HepG2 (cell line): Measurements from ENCODE around the gene DACT2. TPM values are rescaled to one million over a fixed set of nuclear protein-coding genes. Genes with fewer than 3 reads are reported as not detected.

Experiments
- ARNT2 ChIP-seq: sonication (generic); formaldehyde crosslinking; IDR thresholded peaks from 2 replicates; pipeline ENCODE4 v1.8.0; 2022; ENCODE audit warnings: mild to moderate bottlenecking, low read depth, missing genetic modification reagents, moderate library complexity
- ELF3 ChIP-seq: IDR thresholded peaks from 2 replicates; pipeline ENCODE4 v1.6.1; 2016; ENCODE audit warnings: missing genetic modification reagents, missing compliant biosample characterization
- FOXA1 ChIP-seq, 2 experiments: fragments of 450-650 bp in 1 of 2; sonication (generic) in 1 of 2; formaldehyde crosslinking in 1 of 2; IDR thresholded peaks; 2 replicates each; pipeline versions ENCODE4 v1.4.0 to v1.6.1; 2016 to 2020; ENCODE audit warnings: missing genetic modification reagents in 1 of 2
- FOXP4 ChIP-seq: sonication (generic); formaldehyde crosslinking; IDR thresholded peaks from 2 replicates; pipeline ENCODE4 v1.4.0; 2020; ENCODE audit warnings: missing genetic modification reagents
- KDM1A ChIP-seq: IDR thresholded peaks from 2 replicates; pipeline ENCODE4 v1.6.1; 2016; ENCODE audit warnings: missing compliant biosample characterization
- KDM5B ChIP-seq: sonication (generic); formaldehyde crosslinking; IDR thresholded peaks from 2 replicates; pipeline ENCODE4 v1.4.0; 2020; ENCODE audit warnings: missing genetic modification reagents, mild to moderate bottlenecking, borderline replicate concordance
- KLF9 ChIP-seq: IDR thresholded peaks from 2 replicates; pipeline ENCODE4 v1.6.1; 2016; ENCODE audit warnings: low read depth
- MAFK ChIP-seq, 2 experiments: IDR thresholded peaks in 1 of 2; conservative IDR thresholded peaks in 1 of 2; 2 replicates each; pipeline ENCODE4 v1.6.1; 2011; ENCODE audit warnings: improper control_type of control experiment in 2 of 2, low read length in 2 of 2
- MYPOP ChIP-seq: sonication (generic); formaldehyde crosslinking; IDR thresholded peaks from 2 replicates; pipeline ENCODE4 v1.8.1; 2023; ENCODE audit warnings: mild to moderate bottlenecking, moderate library complexity, missing genetic modification reagents
- NFKBIZ ChIP-seq: IDR thresholded peaks from 2 replicates; pipeline ENCODE4 v1.6.1; 2018; ENCODE audit warnings: missing genetic modification reagents, missing compliant biosample characterization
- NR2C2 ChIP-seq: sonication (generic); formaldehyde crosslinking; IDR thresholded peaks from 2 replicates; pipeline ENCODE4 v1.4.0; 2020; ENCODE audit warnings: missing genetic modification reagents, mild to moderate bottlenecking, moderate library complexity, borderline replicate concordance
- POLR2AphosphoS2 ChIP-seq: IDR thresholded peaks from 2 replicates; pipeline ENCODE4 v1.6.1; 2011; ENCODE audit warnings: low read depth, low read length, improper control_type of control experiment
- POLR2AphosphoS5 ChIP-seq: IDR thresholded peaks from 2 replicates; pipeline ENCODE4 v1.6.1; 2012; ENCODE audit warnings: low read depth, low read length
- SKI ChIP-seq: fragments of 450-650 bp; IDR thresholded peaks from one replicate; pipeline ENCODE4 v1.6.1; 2018; ENCODE audit warnings: mild to moderate bottlenecking; ENCODE audit not compliant: partially characterized antibody
- SKIL ChIP-seq: sonication (generic); formaldehyde crosslinking; IDR thresholded peaks from 2 replicates; pipeline ENCODE4 v1.8.0; 2022; ENCODE audit warnings: missing genetic modification reagents, mild to moderate bottlenecking, moderate library complexity, borderline replicate concordance
- SRY ChIP-seq: sonication (generic); formaldehyde crosslinking; IDR thresholded peaks from 2 replicates; pipeline ENCODE4 v1.8.0; 2022; ENCODE audit warnings: mild to moderate bottlenecking, missing genetic modification reagents
- TAF15 ChIP-seq: fragments of 200-400 bp; formaldehyde crosslinking; IDR thresholded peaks from one replicate; pipeline ENCODE4 v1.6.1; 2018; ENCODE audit warnings: mild to moderate bottlenecking, low read depth, low read length; ENCODE audit not compliant: poor library complexity, severe bottlenecking
- TGIF2 ChIP-seq: IDR thresholded peaks from 2 replicates; pipeline ENCODE4 v1.6.1; 2016; ENCODE audit warnings: control low read depth, missing compliant biosample characterization
- ZFP1 ChIP-seq: IDR thresholded peaks from 2 replicates; pipeline ENCODE4 v1.6.1; 2016
- ZNF33B ChIP-seq: sonication (generic); formaldehyde crosslinking; IDR thresholded peaks from 2 replicates; pipeline ENCODE4 v1.5.1; 2020; ENCODE audit warnings: mild to moderate bottlenecking, missing genetic modification reagents
- ZNF430 ChIP-seq: sonication (generic); formaldehyde crosslinking; IDR thresholded peaks from 2 replicates; pipeline ENCODE4 v1.9.0; 2021; ENCODE audit warnings: mild to moderate bottlenecking, missing genetic modification reagents
- ZNF556 ChIP-seq: sonication (generic); formaldehyde crosslinking; IDR thresholded peaks from 2 replicates; pipeline ENCODE4 v1.4.0; 2020; ENCODE audit warnings: mild to moderate bottlenecking, missing genetic modification reagents, borderline replicate concordance
- ZNF720 ChIP-seq: sonication (generic); formaldehyde crosslinking; IDR thresholded peaks from 2 replicates; pipeline ENCODE4 v1.4.0; 2020; ENCODE audit warnings: missing genetic modification reagents
- ZNF724P ChIP-seq: sonication (generic); formaldehyde crosslinking; IDR thresholded peaks from 2 replicates; pipeline ENCODE4 v1.8.0; 2022; ENCODE audit warnings: missing genetic modification reagents, borderline replicate concordance
- ZNF777 ChIP-seq: sonication (generic); formaldehyde crosslinking; IDR thresholded peaks from 2 replicates; pipeline ENCODE4 v1.4.0; 2020; ENCODE audit warnings: missing genetic modification reagents
- polyA plus RNA-seq, 8 experiments: library from polyadenylated mRNA; depleted of rRNA in 3 of 8; stranded (reverse) in 7 of 8; unstranded in 1 of 8; fragments of >200 nt; fragmentation: Illumina TruSeq in 4 of 8; extraction: Trizol in 4 of 8; gene quantifications; 2 replicates each; pipeline versions ENCODE4 v1.2.1 to v1.2.3, GENCODE V29; 2011 to 2016; ENCODE audit warnings: low read depth in 4 of 8, missing spikeins in 1 of 8, mixed read lengths in 1 of 8; ENCODE audit not compliant: insufficient read depth in 1 of 8
- total RNA-seq, 5 experiments: library from RNA; depleted of rRNA; stranded (reverse); fragments of >200 nt; fragmentation: Illumina TruSeq; extraction: Trizol; gene quantifications; 2 replicates each; pipeline ENCODE4 v1.2.3, GENCODE V29; 2016; ENCODE audit warnings: low read depth in 1 of 5

The DACT2 gene
- total and polyA plus RNA-seq, 2 of the 13 experiments (the other 11 are each of a cell fraction or from before 2014, with no cell fraction given) = 0.15 TPM; not detected in 1

GRCh38 chr6:168274037-168274952 is 45.3 kb downstream of the DACT2 start (continued):
- TF ChIP-seq SKIL (CRISPR knock-in tag) (peak; percentile 93), FOXA1 (IDR thresholded peaks at IDR 0.05) (no peak), FOXA1 (CRISPR knock-in tag; IDR thresholded peaks at IDR 0.05) (peak; percentile 75), ZNF556 (CRISPR knock-in tag) (peak; percentile 57; the same call in 1 of the 2 replicates), MAFK (conservative IDR thresholded peaks at IDR 0.05 in 1 of 2, IDR thresholded peaks at IDR 0.05 in 1 of 2; ENCODE audit: low read length in 2 of 2) (0 out of 4 replicates have a peak, but pooled peaks of 1 of the 2 experiments have one; percentile 10), ZNF720 (CRISPR knock-in tag) (peak; percentile 67; the same call in 1 of the 2 replicates), NR2C2 (CRISPR knock-in tag) (peak; percentile 23; the same call in 1 of the 2 replicates), POLR2AphosphoS5 (peak; percentile 53; the same call in 1 of the 2 replicates), FOXP4 (CRISPR knock-in tag) (peak; percentile 73), MYPOP (CRISPR knock-in tag) (peak; percentile 76), ELF3 (CRISPR knock-in tag) (peak; percentile 65; the same call in 1 of the 2 replicates), KDM1A (CRISPR knock-in tag) (no peak), TAF15 (no peak), TGIF2 (CRISPR knock-in tag) (0 out of 2 replicates have a peak, but pooled peaks have one; percentile 68), ARNT2 (peak; percentile 64), ZFP1 (CRISPR knock-in tag) (peak; percentile 40; the same call in 1 of the 2 replicates), ZNF777 (CRISPR knock-in tag) (no peak), ZNF33B (CRISPR knock-in tag) (peak; percentile 80; the same call in 1 of the 2 replicates), SRY (peak; percentile 38; the same call in 1 of the 2 replicates), SKI (peak; percentile 73), POLR2AphosphoS2 (no peak), KLF9 (CRISPR knock-in tag) (peak; percentile 70; the same call in 1 of the 2 replicates), NFKBIZ (CRISPR knock-in tag) (peak; percentile 38; the same call in 1 of the 2 replicates), ZNF724P (CRISPR knock-in tag) (no peak), KDM5B (CRISPR knock-in tag) (peak; percentile 15; the same call in 1 of the 2 replicates), ZNF430 (CRISPR knock-in tag) (peak; percentile 67; the same call in 1 of the 2 replicates)
